LNCAP (cell line): ENCODE data around the gene CACNG8.

Source experiments
- TF ChIP-seq, protein P1 (sequence below): fragments of 450-650 bp; IDR thresholded peaks from 2 replicates; pipeline ENCODE4 v1.5.1; 2017; ENCODE audit warnings: mild to moderate bottlenecking

CACNG8 gene

DNA sequence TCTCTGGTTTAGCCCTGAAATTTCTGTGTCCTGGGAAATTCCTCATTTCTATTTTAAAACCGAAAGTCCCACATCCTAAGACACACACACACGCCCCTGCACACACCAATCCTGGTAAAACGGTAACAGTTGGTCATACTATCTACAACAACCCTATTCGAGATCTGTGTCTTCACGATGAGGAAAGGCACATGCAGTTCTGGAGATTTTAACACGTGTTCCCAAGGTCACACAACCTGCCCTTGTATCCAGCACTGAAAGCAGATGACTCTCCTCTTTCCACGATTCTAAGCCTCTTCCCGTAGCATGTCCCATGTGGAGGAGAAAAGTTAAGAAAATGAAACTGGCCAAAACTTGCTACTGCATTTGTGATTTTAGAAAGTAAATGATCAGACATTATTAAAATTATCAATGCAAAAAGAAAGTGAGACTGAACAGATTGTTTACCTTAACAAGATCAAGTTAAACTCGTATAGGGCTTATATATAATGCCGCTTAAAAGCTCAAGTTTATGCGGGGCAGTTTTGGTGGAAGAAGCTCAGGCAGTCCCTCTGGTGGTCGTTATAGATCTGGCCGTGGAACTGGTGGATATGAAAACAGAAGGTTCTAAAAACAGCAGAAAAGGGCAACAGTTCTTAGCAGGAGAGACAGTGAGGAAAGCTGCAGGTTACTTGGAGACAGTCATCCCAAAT lies 68.3 kb downstream of the CACNG8 start:
- TF ChIP-seq, protein P1, sequence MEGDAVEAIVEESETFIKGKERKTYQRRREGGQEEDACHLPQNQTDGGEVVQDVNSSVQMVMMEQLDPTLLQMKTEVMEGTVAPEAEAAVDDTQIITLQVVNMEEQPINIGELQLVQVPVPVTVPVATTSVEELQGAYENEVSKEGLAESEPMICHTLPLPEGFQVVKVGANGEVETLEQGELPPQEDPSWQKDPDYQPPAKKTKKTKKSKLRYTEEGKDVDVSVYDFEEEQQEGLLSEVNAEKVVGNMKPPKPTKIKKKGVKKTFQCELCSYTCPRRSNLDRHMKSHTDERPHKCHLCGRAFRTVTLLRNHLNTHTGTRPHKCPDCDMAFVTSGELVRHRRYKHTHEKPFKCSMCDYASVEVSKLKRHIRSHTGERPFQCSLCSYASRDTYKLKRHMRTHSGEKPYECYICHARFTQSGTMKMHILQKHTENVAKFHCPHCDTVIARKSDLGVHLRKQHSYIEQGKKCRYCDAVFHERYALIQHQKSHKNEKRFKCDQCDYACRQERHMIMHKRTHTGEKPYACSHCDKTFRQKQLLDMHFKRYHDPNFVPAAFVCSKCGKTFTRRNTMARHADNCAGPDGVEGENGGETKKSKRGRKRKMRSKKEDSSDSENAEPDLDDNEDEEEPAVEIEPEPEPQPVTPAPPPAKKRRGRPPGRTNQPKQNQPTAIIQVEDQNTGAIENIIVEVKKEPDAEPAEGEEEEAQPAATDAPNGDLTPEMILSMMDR = peak; percentile 18; the same call in 1 of the 2 replicates

DNA sequence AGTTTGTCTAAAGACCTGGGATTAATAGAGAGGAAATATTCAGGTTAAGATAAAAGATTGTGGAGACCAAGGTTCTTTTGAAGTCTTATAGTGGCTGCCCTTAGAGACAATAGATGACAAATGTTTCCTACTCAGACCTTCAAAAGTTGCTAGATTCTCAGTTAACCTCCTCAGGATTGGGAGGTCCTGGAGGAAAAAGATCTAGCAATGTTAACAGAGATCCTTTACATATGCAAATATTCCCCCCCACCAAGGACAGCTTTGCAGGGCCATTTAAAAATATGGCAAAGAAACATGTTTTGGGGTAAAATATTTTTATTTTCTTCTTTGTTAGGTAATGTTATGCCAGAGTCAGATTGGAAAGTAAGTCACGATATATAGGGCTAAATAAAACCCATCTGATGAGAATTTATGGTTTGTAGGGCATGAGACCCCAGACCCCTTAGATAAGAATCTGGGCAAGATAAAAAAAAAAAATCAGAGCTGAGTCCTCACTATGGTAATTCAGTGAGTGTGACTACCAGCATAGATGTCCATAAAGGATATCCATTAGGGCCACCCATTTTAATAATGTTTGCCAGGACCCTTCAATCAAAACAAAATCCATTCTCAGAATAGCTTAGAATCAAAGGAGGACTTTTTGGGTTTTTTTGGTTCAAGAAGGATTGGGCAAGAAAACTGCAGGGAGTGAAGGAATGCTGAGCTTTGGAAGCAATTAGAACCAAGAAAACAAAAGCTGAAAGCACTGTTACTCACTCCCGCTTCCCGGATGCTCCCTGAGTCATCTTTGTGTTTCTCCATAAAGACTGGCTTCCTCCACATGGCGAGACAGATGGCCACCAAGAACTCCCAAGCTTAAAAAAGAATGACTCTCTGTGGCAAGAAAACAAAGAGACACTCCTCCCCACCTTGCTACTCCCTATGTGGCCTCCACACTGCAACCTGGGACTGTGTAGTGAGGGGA lies 72.8 kb downstream of the CACNG8 start:
- TF ChIP-seq, protein P1 = no peak
